GM03348 (cell line): ENCODE data around the gene PAGE3.

Source experiments
- DNase-seq: peaks from one replicate; pipeline ENCODE4 v3.0.0; 2012; ENCODE audit warnings: low spot score

PAGE3 gene, protein sequence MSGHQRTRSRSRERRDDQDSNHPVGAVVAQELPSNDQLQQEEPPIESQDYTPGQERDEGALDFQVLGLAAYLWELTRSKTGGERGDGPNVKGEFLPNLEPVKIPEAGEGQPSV

GRCh38 chrX:55264816-55265215 is at the start of gene PAGE3:
Gene PAGE3 (minus strand): TSS chrX:55264916. CDS start chrX:55263903, 1,013 bp downstream.
- DNase-seq, result no peak

DNA sequence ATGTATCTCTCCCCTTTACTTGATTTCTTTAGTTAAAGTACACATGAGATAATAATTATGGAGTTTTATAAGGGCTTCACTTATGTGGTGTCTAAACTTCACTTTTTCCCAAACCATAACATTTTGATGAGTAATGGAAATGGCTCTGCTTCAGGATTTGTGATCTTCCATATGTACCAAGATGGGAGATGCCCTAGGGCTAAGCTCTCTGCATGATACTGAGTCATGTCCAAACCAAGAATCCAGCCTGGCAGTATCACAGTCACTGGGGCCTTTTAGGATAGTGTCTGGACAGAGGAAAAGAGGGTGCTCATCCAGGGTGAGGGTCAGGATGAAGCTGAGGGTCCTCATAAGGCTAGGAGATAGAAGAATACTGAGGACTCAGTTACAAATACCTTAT is 47.9 kb upstream of the PAGE3 start:
- no peak for DNase-seq

- no peak for DNase-seq
Measured at GRCh38 chrX:55290963-55291362, 26.2 kb upstream of the PAGE3 start.

DNA sequence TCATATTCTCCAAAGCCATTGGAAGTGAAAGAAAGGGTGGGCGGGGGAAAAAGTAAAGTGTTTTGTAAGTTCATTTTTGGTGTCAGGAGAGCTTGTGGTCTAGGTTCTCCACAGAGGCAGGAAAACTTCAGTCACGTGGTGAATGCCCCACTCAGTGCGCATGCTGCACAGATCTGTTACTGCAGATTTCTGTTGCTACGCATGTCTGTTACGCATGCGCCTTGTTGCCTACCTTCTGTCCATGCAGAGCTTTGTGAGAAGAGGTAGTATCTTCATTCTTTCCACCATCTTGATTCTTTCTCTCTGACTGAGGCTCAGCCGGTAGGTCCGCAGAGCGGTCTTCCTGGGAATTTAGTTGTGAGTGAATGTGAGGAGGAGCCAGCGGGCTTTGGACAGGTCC is 15.1 kb upstream of the PAGE3 start:
- DNase-seq, result no peak

DNA sequence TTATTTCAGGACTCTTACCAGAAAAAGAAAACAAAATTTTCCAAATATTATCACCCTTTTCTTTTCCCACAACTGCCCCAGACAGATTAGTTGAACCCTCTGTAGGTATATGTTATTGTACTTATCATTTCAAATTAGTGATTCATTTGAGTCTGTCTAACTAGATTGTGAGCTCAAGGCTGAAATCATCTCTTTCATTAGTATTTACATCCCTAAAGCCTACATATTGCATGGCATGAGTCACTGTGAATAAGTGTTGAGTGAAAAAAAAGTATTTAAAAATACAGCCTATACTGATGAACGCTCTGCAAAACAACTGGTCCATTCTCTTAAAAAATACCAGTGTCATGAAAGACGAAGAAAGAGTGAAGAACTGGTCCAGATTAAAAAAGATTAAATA is 3.9 kb downstream of the PAGE3 start:
- DNase-seq, result no peak

- DNase-seq, result no peak
Measured at GRCh38 chrX:55253528-55253927, 11.2 kb downstream of the PAGE3 start.

GRCh38 chrX:55240788-55241340 is 23.9 kb downstream of the PAGE3 start:
- no peak for DNase-seq

DNA sequence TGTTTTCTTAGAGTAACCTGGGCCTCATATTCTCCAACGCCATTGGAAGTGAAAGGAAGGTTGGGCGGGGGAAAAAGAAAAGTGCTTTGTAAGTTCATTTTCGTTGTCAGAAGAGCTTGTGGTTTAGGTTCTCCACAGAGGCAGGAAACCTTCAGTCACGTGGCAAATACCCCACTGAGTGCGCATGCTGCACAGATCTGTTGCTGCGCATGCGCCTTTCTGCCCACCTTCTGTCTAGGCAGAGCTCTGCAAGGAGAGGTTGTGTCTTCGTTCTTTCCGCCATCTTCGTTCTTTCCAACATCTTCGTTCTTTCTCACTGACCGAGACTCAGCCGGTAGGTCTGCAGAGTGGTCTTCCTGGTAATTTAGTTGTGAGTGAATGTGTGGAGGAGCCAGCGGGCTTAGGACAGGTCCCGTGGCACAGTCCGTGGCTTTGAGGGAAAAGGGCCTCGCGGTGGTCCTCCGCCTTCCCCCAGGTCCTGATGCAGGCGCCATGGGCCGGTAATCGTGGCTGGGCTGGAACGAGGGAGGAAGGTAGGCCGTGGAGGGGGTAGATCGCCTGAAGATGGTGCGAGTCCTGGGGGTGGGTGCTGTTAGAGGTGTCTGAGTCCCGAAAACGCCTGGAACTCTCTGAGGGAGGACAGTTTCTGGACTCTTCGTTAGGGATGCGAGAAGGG is 44.5 kb downstream of the PAGE3 start, which contains the start of gene PAGE5:
TSS of gene PAGE5 (plus strand) at position 228 of the 676 bp plus-strand sequence. CDS start 1,037 bp downstream, outside the sequence.
- DNase-seq, result no peak

DNA sequence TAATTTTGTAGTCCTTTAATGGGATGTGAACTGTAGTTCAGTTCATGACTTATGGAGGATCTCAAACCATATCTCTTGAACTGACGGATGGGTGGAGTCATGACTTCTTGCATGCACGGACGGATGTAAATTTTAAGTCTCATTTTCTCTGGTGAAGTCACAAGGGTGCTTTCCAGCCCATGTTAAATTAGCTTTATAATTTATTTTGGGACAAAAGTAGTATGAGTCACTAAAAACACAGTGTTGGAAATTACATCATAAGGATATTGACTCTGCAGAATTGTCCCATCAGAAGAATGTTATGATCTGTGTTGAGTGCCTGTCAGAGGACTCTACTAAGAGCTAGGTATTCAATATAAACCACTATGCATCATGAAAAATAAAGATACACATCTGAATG is 51.3 kb downstream of the PAGE3 start:
- DNase-seq, result no peak

DNA sequence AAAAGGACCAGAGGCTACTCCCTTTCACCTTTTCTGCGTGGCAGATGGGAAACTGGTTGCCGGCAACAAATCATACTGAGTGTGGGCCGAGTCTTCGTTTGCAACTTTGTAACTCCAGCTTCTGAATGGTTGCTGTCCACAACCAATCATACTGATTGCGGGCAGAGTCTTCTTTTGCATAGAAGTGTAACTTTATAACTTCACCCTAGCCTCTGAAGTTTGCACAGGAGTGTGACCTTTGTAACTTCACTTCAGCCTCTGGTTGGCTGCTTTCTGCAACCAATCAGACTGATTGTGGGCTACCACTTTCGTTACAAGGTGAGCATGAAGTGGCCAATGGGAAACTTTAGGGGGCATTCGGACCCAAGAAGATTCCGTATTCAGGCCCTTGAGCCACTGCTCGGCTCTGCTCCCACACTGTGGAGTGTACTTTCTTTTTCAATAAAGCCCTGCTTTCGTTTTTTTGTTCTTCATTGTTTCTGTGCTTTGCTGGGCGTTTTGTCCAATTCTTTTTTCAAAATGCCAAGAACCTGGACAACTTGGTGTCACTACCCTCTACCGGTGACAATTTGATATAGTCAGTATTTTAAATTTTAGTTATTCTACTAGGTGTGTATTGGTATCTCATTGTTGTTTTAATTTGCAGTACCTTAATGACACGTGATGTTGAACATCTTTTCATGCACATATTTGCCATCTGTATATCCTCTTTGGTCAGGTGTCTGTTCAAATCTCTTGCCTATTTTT is 53.6 kb downstream of the PAGE3 start:
- no peak for DNase-seq
